Hepatocyte (in vitro differentiated cells): ENCODE data around the gene C5AR2.
"Not testable (repeated sequence)": the region's sequence is repeated elsewhere in the genome, so short reads cannot be mapped to it uniquely, and the experiment has no call there.

Experiments used
- CTCF ChIP-seq: fragments of 200-600 bp; sonication (generic); IDR thresholded peaks from 2 replicates; pipeline ENCODE4 v1.5.1; 2016; ENCODE audit warnings: antibody characterized with exemption, mild to moderate bottlenecking; ENCODE audit not compliant: poor library complexity
- EZH2 ChIP-seq: fragments of 200-600 bp; sonication (generic); IDR thresholded peaks from 2 replicates; pipeline ENCODE4 v1.6.1; 2016; ENCODE audit warnings: antibody characterized with exemption, mild to moderate bottlenecking, borderline replicate concordance

- not testable (repeated sequence) for TF ChIP-seq CTCF, EZH2
Observed at GRCh38 chr19:47300867-47301266, 31.1 kb upstream of the C5AR2 start.
